GM19351 (cell line): Measurements from ENCODE around the gene PABPN1L.

ENCODE experiments used
- ATAC-seq: cut with Tn5 transposase; IDR thresholded peaks from one replicate; pipeline ENCODE4 v1.9.1; 2021; ENCODE audit warnings: mild to moderate bottlenecking, moderate library complexity; ENCODE audit not compliant: unreplicated experiment

PABPN1L gene

GRCh38 chr16:88866151-88866920 is at the start of gene PABPN1L:
TSS of gene PABPN1L (minus strand) at chr16:88866660. CDS start at chr16:88866606, 54 bp downstream.
- ATAC-seq = no peak

GRCh38 chr16:88915639-88916327 is 49.3 kb upstream of the PABPN1L start:
- no peak for ATAC-seq

GRCh38 chr16:88914750-88915368 is 48.4 kb upstream of the PABPN1L start:
- ATAC-seq = no peak

- no peak for ATAC-seq
These were observed 47.4 kb upstream of the PABPN1L start for GRCh38 chr16:88913870-88914269.

- ATAC-seq = no peak
These were observed 46.6 kb upstream of the PABPN1L start for GRCh38 chr16:88913001-88913612.

- no peak for ATAC-seq
These were observed 46.1 kb upstream of the PABPN1L start for GRCh38 chr16:88912556-88912955.

- no peak for ATAC-seq
These were observed 45.5 kb upstream of the PABPN1L start for GRCh38 chr16:88911946-88912310.

- no peak for ATAC-seq
These were observed 44.9 kb upstream of the PABPN1L start for GRCh38 chr16:88911136-88911945.

- no peak for ATAC-seq
These were observed 44.0 kb upstream of the PABPN1L start for GRCh38 chr16:88910284-88911135.

- no peak for ATAC-seq
These were observed 43.2 kb upstream of the PABPN1L start for GRCh38 chr16:88909431-88910210.

GRCh38 chr16:88908307-88908706 is 41.8 kb upstream of the PABPN1L start:
- ATAC-seq = no peak

GRCh38 chr16:88907768-88908167 is 41.3 kb upstream of the PABPN1L start:
- ATAC-seq = no peak

- no peak for ATAC-seq
These were observed 40.2 kb upstream of the PABPN1L start for GRCh38 chr16:88906535-88907105.

- no peak for ATAC-seq
These were observed 39.6 kb upstream of the PABPN1L start for GRCh38 chr16:88906020-88906419.

GRCh38 chr16:88905563-88905962 is 39.1 kb upstream of the PABPN1L start:
- ATAC-seq = no peak

- ATAC-seq = no peak
These were observed 38.4 kb upstream of the PABPN1L start for GRCh38 chr16:88904676-88905365.

GRCh38 chr16:88903267-88903666 is 36.8 kb upstream of the PABPN1L start:
- no peak for ATAC-seq

- ATAC-seq = no peak
These were observed 36.3 kb upstream of the PABPN1L start for GRCh38 chr16:88902744-88903143.
